Fibroblast of pulmonary artery (primary cell): ENCODE results near the gene DEPDC7.
A peak's percentile ranks its signal among the peaks of the same experiment; 100 is the strongest.
"Not testable (repeated sequence)": the region's sequence is repeated elsewhere in the genome, so short reads cannot be mapped to it uniquely, and the experiment has no call there.

Source experiments
- DNase-seq: peaks from one replicate; pipeline ENCODE4 v3.0.0-alpha.2; 2010; ENCODE audit warnings: low read depth
- H3K4me3 ChIP-seq: replicated peaks from 2 replicates; pipeline ENCODE4 v1.5.1; 2011; ENCODE audit warnings: low read depth, mild to moderate bottlenecking, control low read depth, low read length, moderate library complexity
- TF ChIP-seq, protein P1 (sequence below): IDR thresholded peaks from 2 replicates; pipeline ENCODE4 v1.5.1; 2011; ENCODE audit warnings: mild to moderate bottlenecking, control low read depth, low read length, inconsistent platforms; ENCODE audit errors: missing control alignments

DEPDC7 gene

DNA sequence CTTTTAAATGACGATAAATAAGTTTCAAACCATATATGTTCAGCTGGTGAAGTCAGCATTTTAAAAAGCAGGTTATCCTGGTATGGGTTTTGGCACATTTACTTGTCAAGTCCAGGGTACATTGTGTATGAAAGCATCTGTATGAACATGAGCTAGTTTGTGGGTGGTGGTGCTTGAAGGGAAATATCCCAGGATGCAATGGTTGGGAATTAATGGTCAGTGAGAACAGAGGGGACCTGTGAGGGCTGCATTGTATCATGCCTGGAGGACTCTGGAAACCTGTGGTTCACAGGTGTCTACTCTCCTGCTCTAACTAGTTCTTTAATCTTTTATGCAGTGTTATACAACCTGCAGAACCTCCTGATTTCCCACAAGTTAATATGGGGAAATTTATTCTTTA lies 5.8 kb downstream of the DEPDC7 start:
- TF ChIP-seq, protein P1, sequence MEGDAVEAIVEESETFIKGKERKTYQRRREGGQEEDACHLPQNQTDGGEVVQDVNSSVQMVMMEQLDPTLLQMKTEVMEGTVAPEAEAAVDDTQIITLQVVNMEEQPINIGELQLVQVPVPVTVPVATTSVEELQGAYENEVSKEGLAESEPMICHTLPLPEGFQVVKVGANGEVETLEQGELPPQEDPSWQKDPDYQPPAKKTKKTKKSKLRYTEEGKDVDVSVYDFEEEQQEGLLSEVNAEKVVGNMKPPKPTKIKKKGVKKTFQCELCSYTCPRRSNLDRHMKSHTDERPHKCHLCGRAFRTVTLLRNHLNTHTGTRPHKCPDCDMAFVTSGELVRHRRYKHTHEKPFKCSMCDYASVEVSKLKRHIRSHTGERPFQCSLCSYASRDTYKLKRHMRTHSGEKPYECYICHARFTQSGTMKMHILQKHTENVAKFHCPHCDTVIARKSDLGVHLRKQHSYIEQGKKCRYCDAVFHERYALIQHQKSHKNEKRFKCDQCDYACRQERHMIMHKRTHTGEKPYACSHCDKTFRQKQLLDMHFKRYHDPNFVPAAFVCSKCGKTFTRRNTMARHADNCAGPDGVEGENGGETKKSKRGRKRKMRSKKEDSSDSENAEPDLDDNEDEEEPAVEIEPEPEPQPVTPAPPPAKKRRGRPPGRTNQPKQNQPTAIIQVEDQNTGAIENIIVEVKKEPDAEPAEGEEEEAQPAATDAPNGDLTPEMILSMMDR, result no peak

DNA sequence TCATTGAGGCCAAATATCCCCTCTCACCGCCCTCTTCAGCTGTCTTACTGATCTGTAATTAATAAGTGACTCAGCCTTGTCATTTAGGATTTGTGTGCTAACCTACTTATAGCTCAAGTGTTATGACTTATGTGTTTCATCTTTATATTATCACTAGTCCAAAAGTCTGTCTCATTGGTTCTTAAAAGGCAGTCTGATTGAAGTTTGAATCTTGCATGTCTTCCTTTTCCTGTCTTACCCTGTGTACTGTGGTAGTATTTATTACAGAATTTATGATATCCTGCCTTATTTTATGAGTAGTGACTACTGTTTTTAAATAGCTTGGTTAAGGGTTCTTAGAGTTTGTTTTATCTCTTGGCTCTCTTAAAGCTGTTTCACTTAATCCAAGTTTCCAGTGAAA lies 6.3 kb downstream of the DEPDC7 start:
- no peak overlapping the region for H3K4me3 ChIP-seq
- DNase-seq, result no peak
- TF ChIP-seq, protein P1, result no peak

More for the DNA sequence above, 5.8 kb downstream of the DEPDC7 start:
- H3K4me3 ChIP-seq, result no peak overlapping the region
- DNase-seq, result no peak

DNA sequence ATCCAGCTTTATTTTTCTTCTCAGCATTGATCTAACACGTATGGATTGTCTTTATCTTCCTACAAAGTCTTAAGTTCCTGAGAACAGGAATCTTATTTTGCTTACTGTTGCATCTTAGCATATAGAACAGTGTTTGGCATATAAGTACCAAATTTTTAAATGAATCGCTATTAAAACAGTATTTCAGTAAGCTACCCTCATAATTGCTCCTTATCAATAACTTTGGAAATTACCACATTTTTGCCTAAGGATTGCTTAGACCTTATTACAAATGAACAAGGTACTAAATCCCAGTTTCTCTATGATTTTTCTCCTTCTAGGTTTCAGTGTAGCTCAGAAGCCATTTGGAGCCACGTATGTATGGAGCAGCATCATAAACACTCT lies 9.7 kb downstream of the DEPDC7 start:
- no peak overlapping the region for H3K4me3 ChIP-seq
- no peak for DNase-seq
- TF ChIP-seq, protein P1, result no peak

DNA sequence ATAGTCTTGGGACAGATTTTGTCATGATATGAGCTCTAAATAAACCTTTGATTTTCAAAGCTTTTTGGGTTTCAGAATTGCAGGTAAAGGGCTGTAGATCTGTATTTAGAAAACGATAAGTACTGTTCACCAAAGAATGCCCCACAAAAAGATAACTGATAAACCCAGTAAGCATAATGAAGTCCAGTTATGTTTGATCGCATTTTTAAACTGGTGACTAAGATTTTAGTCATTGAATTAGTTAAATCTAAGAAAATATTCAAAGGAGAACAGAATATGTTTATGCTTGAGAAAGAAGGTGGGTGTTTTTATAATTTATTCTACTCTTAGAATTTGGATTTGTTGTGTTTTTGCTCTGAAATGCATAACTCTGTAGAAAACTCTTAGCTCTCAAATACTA lies 11.6 kb downstream of the DEPDC7 start:
- DNase-seq, result no peak
- TF ChIP-seq, protein P1, result no peak
- H3K4me3 ChIP-seq, result no peak overlapping the region

DNA sequence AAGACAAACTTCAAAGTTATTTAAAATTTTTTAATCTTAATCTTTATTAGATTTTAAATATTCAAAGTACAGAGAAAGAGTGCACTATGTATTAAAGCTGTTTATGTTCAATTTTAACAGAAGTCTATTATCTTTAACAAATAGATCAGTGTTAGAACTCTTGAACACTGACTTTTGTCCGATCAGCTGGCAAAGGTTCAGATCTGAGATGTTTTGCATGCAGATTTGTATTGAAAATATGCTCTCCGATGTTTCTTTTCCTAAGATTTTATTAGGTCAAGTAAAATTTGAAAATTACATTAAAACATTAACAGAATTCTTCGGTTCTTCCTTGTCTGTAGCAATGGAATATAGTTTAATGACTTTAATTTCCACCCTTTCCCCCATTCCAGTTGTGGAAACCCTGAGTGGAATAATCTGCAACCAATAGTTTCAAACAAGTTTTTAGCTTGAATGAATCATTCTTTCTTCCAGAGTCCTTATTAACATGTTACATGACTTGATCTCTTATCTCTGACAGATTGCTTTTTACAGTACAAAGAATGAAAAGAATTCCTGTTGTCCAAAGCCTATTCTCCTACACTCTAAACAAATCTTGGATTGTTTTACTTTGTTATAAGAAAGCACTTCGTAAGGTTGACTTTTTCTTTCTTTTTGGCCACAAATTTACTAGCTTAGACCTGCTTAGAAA lies 12.3 kb downstream of the DEPDC7 start:
- DNase-seq, result peak; percentile 41
- TF ChIP-seq, protein P1, result no peak
- no peak overlapping the region for H3K4me3 ChIP-seq

DNA sequence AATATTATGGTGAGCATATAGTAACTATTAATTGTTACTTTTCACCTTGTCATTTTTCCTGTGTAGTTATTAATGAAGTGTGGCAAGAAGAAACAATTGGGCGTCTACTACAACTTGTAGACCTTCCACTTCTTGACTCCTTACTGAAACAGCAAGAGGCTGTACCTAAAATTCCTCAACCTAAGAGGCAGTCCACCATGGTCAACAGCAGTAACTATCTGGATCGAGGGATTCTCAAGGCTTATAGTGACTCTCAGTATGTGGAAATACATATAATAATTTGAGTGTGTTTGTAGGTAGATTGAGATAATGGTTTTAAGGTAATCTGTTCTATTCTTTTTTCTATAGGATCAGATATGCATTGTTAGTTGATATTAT lies 12.8 kb downstream of the DEPDC7 start:
- TF ChIP-seq, protein P1, result no peak
- DNase-seq, result no peak
- H3K4me3 ChIP-seq, result no peak overlapping the region

DNA sequence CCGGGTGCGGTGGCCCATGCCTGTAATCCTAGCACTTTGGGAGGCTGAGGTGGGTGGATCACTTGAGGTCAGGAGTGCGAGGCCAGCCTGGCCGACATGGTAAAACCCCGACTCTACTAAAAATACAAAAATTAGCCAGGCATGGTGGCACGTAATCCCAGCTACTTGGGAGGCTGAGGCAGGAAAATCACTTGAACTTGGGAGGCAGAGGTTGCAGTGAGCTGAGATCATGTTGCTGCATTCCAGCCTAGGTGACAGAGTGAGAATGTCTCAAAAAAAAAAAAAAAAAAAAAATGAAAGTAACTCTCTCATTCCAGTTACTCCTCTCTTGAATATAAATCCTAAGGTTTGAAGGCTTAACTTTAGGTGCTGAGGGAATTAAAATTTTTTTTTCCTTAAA lies 13.5 kb downstream of the DEPDC7 start:
- not testable (repeated sequence) for DNase-seq, H3K4me3 ChIP-seq
